PC-9 (cell line): ENCODE measurements around the gene ENKUR. TPM values are rescaled to one million over a fixed set of nuclear protein-coding genes. Genes with fewer than 3 reads are reported as not detected.

ENCODE experiments used
- BruUV-seq: library from RNA; stranded (reverse); fragments of 400-500 nt; replicated peaks from 2 replicates; lab custom pipeline; 2021; lab: Mats Ljungman, UMichigan
- CTCF ChIA-PET: fragments of 300-600 bp; sonication (Branson Sonifier 250); formaldehyde crosslinking; loops from one replicate; lab custom pipeline; 2022; ENCODE audit warnings: antibody characterized with exemption; lab: Charles Lee
- POLR2A ChIA-PET: fragments of 300-600 bp; sonication (Branson Sonifier 250); formaldehyde crosslinking; loops from one replicate; lab custom pipeline; 2022; ENCODE audit warnings: antibody characterized with exemption; ENCODE audit not compliant: unreplicated experiment; lab: Charles Lee
- DNase-seq, 2 experiments: peaks; one replicate each; pipeline versions ENCODE4 v3.0.0 to v3.0.0-alpha.2; 2015 to 2022; ENCODE audit warnings: mixed read lengths in 1 of 2
- H2AFZ ChIP-seq: fragments of 200-600 bp; sonication (generic); 2 replicates; pipeline ENCODE4 v1.8.1; 2017; ENCODE audit warnings: antibody characterized with exemption
- H3F3A ChIP-seq: fragments of 200-600 bp; sonication (generic); 2 replicates; pipeline ENCODE4 v1.8.1; 2017; ENCODE audit warnings: antibody characterized with exemption, mild to moderate bottlenecking, low read depth; ENCODE audit not compliant: insufficient read depth
- H3K27ac ChIP-seq: fragments of 200-600 bp; sonication (generic); 2 replicates; pipeline ENCODE4 v1.6.1; 2016; ENCODE audit warnings: mixed run types
- H3K27me3 ChIP-seq: fragments of 200-600 bp; sonication (generic); 2 replicates; pipeline ENCODE4 v1.6.1; 2016; ENCODE audit warnings: low read depth, mixed run types; ENCODE audit not compliant: insufficient read depth
- H3K36me3 ChIP-seq: fragments of 200-600 bp; sonication (generic); 2 replicates; pipeline ENCODE4 v1.6.1; 2016; ENCODE audit warnings: low read depth, mixed run types
- H3K4me1 ChIP-seq: fragments of 200-600 bp; sonication (generic); replicated peaks from 2 replicates; pipeline ENCODE4 v1.6.1; 2016; ENCODE audit warnings: mixed run types; ENCODE audit not compliant: insufficient read depth
- H3K4me2 ChIP-seq: fragments of 200-600 bp; sonication (generic); 2 replicates; pipeline ENCODE4 v1.6.1; 2017; ENCODE audit warnings: mixed run types
- H3K4me3 ChIP-seq: fragments of 200-600 bp; sonication (generic); 2 replicates; pipeline ENCODE4 v1.6.1; 2016; ENCODE audit warnings: mixed run types
- H3K79me2 ChIP-seq: fragments of 200-600 bp; sonication (generic); 2 replicates; pipeline ENCODE4 v1.6.1; 2017; ENCODE audit warnings: low read depth, mixed run types
- H3K9me2 ChIP-seq: fragments of 200-600 bp; sonication (generic); 2 replicates; pipeline ENCODE4 v1.8.1; 2017; ENCODE audit warnings: mild to moderate bottlenecking; ENCODE audit not compliant: insufficient read depth
- H3K9me3 ChIP-seq: fragments of 200-600 bp; sonication (generic); 2 replicates; pipeline ENCODE4 v1.8.1; 2016; ENCODE audit warnings: low read depth; ENCODE audit not compliant: insufficient read depth
- H4K20me1 ChIP-seq: fragments of 200-600 bp; sonication (generic); 2 replicates; pipeline ENCODE4 v1.8.1; 2017; ENCODE audit not compliant: insufficient read depth
- EZH2 ChIP-seq: fragments of 200-600 bp; sonication (generic); IDR thresholded peaks from 2 replicates; pipeline ENCODE4 v1.8.0; 2017; ENCODE audit warnings: antibody characterized with exemption, low read depth
- intact Hi-C: fragments of 100-400 bp; cut with micrococcal nuclease; formaldehyde crosslinking; loops from one replicate; pipeline ENCODE4 v1.10.0; 2022; ENCODE audit not compliant: unreplicated experiment
- total RNA-seq: library from RNA; stranded (reverse); gene quantifications from 2 replicates; pipeline ENCODE4 v1.2.3, GENCODE V29; 2021
- TF ChIP-seq, protein P1 (sequence below): fragments of 200-600 bp; sonication (generic); conservative IDR thresholded peaks from 2 replicates; pipeline ENCODE4 v1.6.1; 2017; ENCODE audit warnings: mixed run types, antibody characterized with exemption, mild to moderate bottlenecking, moderate library complexity

Gene ENKUR
- total RNA-seq, 1 experiment from 2014 or later: 1.0 TPM

DNA sequence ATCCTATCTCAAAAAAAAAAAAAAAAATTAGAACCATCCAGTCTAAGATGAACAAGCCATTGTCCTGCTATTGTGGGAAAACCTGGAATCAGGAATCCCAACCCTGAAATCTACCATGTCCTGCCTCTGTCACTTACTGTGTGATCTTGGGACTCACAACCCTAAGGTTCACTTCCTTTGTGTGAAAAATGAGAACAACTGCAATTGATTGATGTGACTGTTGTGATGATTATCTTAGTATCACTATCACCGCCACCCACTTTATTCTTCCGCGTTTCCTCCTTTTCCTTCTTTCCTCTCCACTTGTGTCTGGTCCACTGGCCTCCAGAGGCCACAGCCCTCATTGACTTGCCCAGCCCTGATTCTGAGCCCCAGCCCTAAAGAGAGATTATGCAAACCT lies 50.9 kb downstream of the ENKUR start:
- Histone ChIP-seq H3K36me3 (no peaks in the 10 kb centered on the region), H3K9me2 (no peaks in the 10 kb centered on the region), H4K20me1 (no peaks in the 10 kb centered on the region), H3K27ac (no peak overlapping the region), H2AFZ (no peak overlapping the region), H3F3A (peaks cover 7% of the 10 kb centered on the region; the same call in 1 of the 2 replicates), H3K4me2 (no peak overlapping the region), H3K79me2 (no peaks in the 10 kb centered on the region), H3K9me3 (no peaks in the 10 kb centered on the region), H3K4me3 (no peak overlapping the region), H3K27me3 (no peaks in the 10 kb centered on the region), H3K4me1 (peaks cover 28% of the 10 kb centered on the region)
- ChIA-PET CTCF (no interaction called here), POLR2A (no interaction called here)
- intact Hi-C loops: no loop called here
- no TSS peak for BruUV-seq
- no peak for DNase-seq
- TF ChIP-seq, protein P1, sequence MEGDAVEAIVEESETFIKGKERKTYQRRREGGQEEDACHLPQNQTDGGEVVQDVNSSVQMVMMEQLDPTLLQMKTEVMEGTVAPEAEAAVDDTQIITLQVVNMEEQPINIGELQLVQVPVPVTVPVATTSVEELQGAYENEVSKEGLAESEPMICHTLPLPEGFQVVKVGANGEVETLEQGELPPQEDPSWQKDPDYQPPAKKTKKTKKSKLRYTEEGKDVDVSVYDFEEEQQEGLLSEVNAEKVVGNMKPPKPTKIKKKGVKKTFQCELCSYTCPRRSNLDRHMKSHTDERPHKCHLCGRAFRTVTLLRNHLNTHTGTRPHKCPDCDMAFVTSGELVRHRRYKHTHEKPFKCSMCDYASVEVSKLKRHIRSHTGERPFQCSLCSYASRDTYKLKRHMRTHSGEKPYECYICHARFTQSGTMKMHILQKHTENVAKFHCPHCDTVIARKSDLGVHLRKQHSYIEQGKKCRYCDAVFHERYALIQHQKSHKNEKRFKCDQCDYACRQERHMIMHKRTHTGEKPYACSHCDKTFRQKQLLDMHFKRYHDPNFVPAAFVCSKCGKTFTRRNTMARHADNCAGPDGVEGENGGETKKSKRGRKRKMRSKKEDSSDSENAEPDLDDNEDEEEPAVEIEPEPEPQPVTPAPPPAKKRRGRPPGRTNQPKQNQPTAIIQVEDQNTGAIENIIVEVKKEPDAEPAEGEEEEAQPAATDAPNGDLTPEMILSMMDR: no peak
- TF ChIP-seq EZH2: no peak

DNA sequence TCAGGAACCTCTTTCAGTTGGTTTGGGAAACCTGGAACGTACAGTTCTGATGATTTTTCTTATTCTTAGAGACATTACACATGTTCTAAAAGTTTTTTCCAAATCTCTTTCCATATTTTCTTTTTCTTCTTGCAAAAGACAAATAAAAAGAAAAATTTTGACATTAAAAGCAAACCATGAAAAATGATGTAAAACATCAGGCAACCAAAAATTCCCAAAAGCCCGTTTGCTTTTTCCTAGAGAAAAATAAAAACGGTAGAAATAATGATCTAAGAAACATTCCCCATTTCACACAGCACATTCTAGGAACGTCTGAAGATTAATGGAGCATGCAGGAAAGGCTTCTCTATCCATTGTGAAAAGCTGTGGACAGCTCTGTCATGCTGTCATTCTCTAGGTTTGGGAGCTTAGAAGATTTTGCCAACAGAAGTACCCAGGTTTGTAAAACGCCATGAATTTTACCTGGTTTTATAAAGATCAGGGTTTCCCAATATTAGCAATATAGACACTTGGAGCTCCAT lies 52.4 kb downstream of the ENKUR start:
- no peaks in the 10 kb centered on the region for H3K27me3 ChIP-seq
- intact Hi-C loops: no loop called here
- peak overlapping the region; percentile 52 for H3K4me2 ChIP-seq
- CTCF ChIA-PET: no interaction called here
- no peak overlapping the region for H2AFZ ChIP-seq
- H3K4me1 ChIP-seq: peaks cover 39% of the 10 kb centered on the region
- H4K20me1 ChIP-seq: no peaks in the 10 kb centered on the region
- peaks cover 10% of the 10 kb centered on the region for H3F3A ChIP-seq
- no peaks in the 10 kb centered on the region for H3K9me3 ChIP-seq
- peak overlapping the region; percentile 85 for H3K27ac ChIP-seq
- DNase-seq: no peak
- no peak for TF ChIP-seq EZH2
- TF ChIP-seq, protein P1: no peak
- H3K36me3 ChIP-seq: no peaks in the 10 kb centered on the region
- no peaks in the 10 kb centered on the region for H3K9me2 ChIP-seq
- no peaks in the 10 kb centered on the region for H3K79me2 ChIP-seq
- no peak overlapping the region for H3K4me3 ChIP-seq
- no TSS peak for BruUV-seq
- POLR2A ChIA-PET: no interaction called here

- peak overlapping the region; percentile 85 for H3K27ac ChIP-seq
- H3K79me2 ChIP-seq: no peaks in the 10 kb centered on the region
- no peak overlapping the region for H3K4me3 ChIP-seq
- ChIA-PET POLR2A (no interaction called here), CTCF (no interaction called here)
- H3K27me3 ChIP-seq: no peaks in the 10 kb centered on the region
- H3K9me3 ChIP-seq: no peaks in the 10 kb centered on the region
- no peak overlapping the region for H2AFZ ChIP-seq
- no peak for TF ChIP-seq EZH2
- H3K4me2 ChIP-seq: peak overlapping the region; percentile 52
- no peaks in the 10 kb centered on the region for H3K36me3 ChIP-seq
- no peaks in the 10 kb centered on the region for H3K9me2 ChIP-seq
- peaks cover 44% of the 10 kb centered on the region for H3K4me1 ChIP-seq
- peak; percentile 46 to 85 for DNase-seq
- peaks cover 14% of the 10 kb centered on the region for H3F3A ChIP-seq
- BruUV-seq: no TSS peak
- intact Hi-C loops: no loop called here
- H4K20me1 ChIP-seq: no peaks in the 10 kb centered on the region
These were observed 53.0 kb downstream of the ENKUR start for GRCh38 chr10:24962995-24963394.

- no peaks in the 10 kb centered on the region for H4K20me1 ChIP-seq
- H3F3A ChIP-seq: peaks cover 14% of the 10 kb centered on the region
- DNase-seq: no peak
- H3K4me1 ChIP-seq: peaks cover 57% of the 10 kb centered on the region
- H3K9me3 ChIP-seq: no peaks in the 10 kb centered on the region
- H2AFZ ChIP-seq: no peak overlapping the region
- H3K9me2 ChIP-seq: no peaks in the 10 kb centered on the region
- H3K4me2 ChIP-seq: no peak overlapping the region
- H3K36me3 ChIP-seq: no peaks in the 10 kb centered on the region
- intact Hi-C loops: no loop called here
- CTCF ChIA-PET: no interaction called here
- TF ChIP-seq, protein P1: no peak
- TF ChIP-seq EZH2: no peak
- no peaks in the 10 kb centered on the region for H3K79me2 ChIP-seq
- no TSS peak for BruUV-seq
- POLR2A ChIA-PET: no interaction called here
- no peak overlapping the region for H3K27ac ChIP-seq
- H3K27me3 ChIP-seq: no peaks in the 10 kb centered on the region
- H3K4me3 ChIP-seq: no peak overlapping the region
These were observed 54.4 kb downstream of the ENKUR start for GRCh38 chr10:24961582-24961981.
